ENCODE data around the gene SEC31B. TPM values are rescaled to one million over a fixed set of nuclear protein-coding genes. Genes with fewer than 3 reads are reported as not detected.

Gene SEC31B
- total RNA-seq, 1 experiment from 2014 or later = 6.3 TPM

GRCh38 chr10:100485366-100485765, 34.3 kb downstream of the SEC31B start:
- Histone ChIP-seq H3K4me1 (ENCODE audit: insufficient read depth, low read length) (peaks cover 7% of the 10 kb centered on the region), H2BK12ac (ENCODE audit: insufficient read length, low read depth, low read length) (no peak overlapping the region), H2BK20ac (ENCODE audit: low read depth, low read length, poor library complexity, severe bottlenecking) (no peak overlapping the region), H4K20me1 (ENCODE audit: control insufficient read depth, insufficient read depth, insufficient read length) (no peaks in the 10 kb centered on the region), H3K27ac (ENCODE audit: insufficient read length, low read depth, low read length) (no peak overlapping the region), H2BK120ac (ENCODE audit: low read depth, low read length, poor library complexity, severe bottlenecking) (no peak overlapping the region), H4K5ac (ENCODE audit: insufficient read length, low read depth, low read length) (no peak overlapping the region), H3K9ac (ENCODE audit: extremely low read depth, insufficient read length, low read length) (no peak overlapping the region), H3K4me2 (ENCODE audit: insufficient read depth, insufficient read length, low read length) (peak overlapping the region; percentile 50), H3K79me2 (ENCODE audit: insufficient read depth, low read length) (no peaks in the 10 kb centered on the region), H4K8ac (replicated peaks; ENCODE audit: insufficient read length, low read depth, low read length) (no peak overlapping the region), H3K23ac (ENCODE audit: insufficient read length, low read depth, low read length) (no peak overlapping the region), H3K27me3 (ENCODE audit: insufficient read depth, low read length) (peaks cover 71% of the 10 kb centered on the region), H2AK5ac (ENCODE audit: insufficient read length, low read length) (no peak overlapping the region), H3K56ac (ENCODE audit: insufficient read length, low read depth, low read length) (no peak overlapping the region), H3K18ac (ENCODE audit: insufficient read length, low read depth, low read length) (no peak overlapping the region), H3K14ac (ENCODE audit: insufficient read depth, low read length) (no peak overlapping the region), H2BK15ac (ENCODE audit: low read depth, low read length) (no peak overlapping the region), H2AFZ (ENCODE audit: low read length) (no peak overlapping the region), H4K91ac (ENCODE audit: insufficient read length, low read depth, low read length) (no peak overlapping the region), H3K79me1 (ENCODE audit: insufficient read depth, low read depth, low read length, poor library complexity, severe bottlenecking) (no peaks in the 10 kb centered on the region), H3K4ac (ENCODE audit: low read depth, low read length) (no peak overlapping the region), H3K23me2 (ENCODE audit: insufficient read length, low read depth, low read length, poor library complexity, severe bottlenecking) (peaks cover 8% of the 10 kb centered on the region), H3T11ph (ENCODE audit: low read length) (no peak overlapping the region), H2BK5ac (ENCODE audit: insufficient read length, low read length) (no peak overlapping the region), H3K9me3 (ENCODE audit: control insufficient read depth, low read depth, low read length) (no peaks in the 10 kb centered on the region)
- Mint-ChIP-seq H3K4me3 (peak overlapping the region; percentile 24 to 65; a peak in 3 of 5 replicates), H3K27me3 (ENCODE audit: low read depth) (peaks cover 95% of the 10 kb centered on the region), H3K9me3 (peaks cover 0 to 6% of the 10 kb centered on the region in 2 experiments; a peak in 2 of 5 replicates), H3K4me1 (peaks cover 50 to 52% of the 10 kb centered on the region in 2 experiments), H3K27ac (peak overlapping the region in 2 of 3 experiments; percentile 41 to 87; a peak in 1 of 7 replicates), H3K36me3 (ENCODE audit: insufficient read depth in 1 of 3, low read depth in 3 of 3) (peaks cover 8 to 25% (median 19%) of the 10 kb centered on the region in 3 experiments)
- WGBS (ENCODE audit: extremely low coverage, insufficient read length, low lambda C conversion rate) = no CpG with 5 or more reads among the region's 8 CpGs
- TF ChIP-seq, protein P1, sequence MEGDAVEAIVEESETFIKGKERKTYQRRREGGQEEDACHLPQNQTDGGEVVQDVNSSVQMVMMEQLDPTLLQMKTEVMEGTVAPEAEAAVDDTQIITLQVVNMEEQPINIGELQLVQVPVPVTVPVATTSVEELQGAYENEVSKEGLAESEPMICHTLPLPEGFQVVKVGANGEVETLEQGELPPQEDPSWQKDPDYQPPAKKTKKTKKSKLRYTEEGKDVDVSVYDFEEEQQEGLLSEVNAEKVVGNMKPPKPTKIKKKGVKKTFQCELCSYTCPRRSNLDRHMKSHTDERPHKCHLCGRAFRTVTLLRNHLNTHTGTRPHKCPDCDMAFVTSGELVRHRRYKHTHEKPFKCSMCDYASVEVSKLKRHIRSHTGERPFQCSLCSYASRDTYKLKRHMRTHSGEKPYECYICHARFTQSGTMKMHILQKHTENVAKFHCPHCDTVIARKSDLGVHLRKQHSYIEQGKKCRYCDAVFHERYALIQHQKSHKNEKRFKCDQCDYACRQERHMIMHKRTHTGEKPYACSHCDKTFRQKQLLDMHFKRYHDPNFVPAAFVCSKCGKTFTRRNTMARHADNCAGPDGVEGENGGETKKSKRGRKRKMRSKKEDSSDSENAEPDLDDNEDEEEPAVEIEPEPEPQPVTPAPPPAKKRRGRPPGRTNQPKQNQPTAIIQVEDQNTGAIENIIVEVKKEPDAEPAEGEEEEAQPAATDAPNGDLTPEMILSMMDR (conservative IDR thresholded peaks at IDR 0.05) = no peak
- DNase-seq = peak; percentile 56
